GM21381 (cell line): ENCODE measurements around the gene RAPGEF6.

Experiments
- ATAC-seq: cut with Tn5 transposase; IDR thresholded peaks from one replicate; pipeline ENCODE4 v1.9.1; 2021; ENCODE audit warnings: mild to moderate bottlenecking, moderate library complexity; ENCODE audit not compliant: unreplicated experiment

RAPGEF6 gene

DNA sequence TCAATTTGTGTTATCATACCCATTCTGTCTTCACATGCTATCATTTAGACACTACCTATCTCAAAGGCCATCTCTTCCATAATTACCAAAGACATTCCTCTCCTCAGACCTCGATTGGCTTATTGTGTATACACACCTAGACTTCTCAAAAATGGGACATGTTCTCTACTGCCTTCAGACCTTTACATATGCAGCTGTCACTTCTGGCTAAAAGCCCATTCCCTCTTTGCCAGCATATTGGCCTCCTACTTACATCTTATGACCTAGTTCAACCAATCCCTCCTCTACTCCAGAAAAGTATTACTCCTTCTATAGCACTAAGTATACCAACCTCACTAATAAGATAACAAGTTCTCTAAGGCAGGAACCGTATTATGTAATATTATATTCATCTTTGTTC lies 84.4 kb downstream of the RAPGEF6 start:
- no peak for ATAC-seq

DNA sequence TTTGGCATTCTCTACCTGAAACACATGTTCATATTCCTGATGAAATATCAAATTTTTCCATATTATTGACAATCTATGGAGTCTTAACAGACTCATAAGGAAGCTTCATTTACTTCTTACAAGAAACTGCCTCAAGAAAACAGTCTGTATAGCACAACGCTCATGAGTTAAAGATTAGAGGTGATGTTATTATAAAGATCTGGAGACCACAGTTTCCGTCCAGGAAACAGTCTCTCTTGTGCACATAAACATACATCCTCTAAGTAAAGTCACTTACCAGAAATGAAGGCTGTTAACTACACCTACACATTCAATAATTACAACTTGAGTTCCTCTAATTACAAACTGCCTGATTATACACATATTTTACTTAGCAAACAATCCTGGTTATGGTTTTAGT lies 86.9 kb downstream of the RAPGEF6 start:
- no peak for ATAC-seq

- ATAC-seq = no peak
Observed at GRCh38 chr5:131545845-131546244, 89.2 kb downstream of the RAPGEF6 start.

DNA sequence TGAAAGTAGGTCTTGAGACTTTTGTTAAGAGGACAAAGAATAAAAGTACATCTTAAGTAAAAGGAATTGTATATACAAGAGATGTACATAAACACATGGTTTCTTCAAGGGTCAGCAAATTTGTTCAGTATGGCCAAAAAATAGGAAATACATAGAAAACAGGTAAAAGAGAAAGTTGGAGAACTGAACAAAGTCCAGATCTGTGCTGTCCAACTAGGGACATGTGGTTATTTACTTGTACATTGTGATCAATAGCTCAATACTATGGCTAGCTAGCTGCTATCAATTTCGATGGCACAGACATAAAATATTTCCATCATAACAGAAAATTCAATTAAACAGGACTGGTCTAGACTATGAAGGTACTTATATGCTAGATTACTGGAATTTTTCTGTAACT lies 92.3 kb downstream of the RAPGEF6 start:
- ATAC-seq = no peak

DNA sequence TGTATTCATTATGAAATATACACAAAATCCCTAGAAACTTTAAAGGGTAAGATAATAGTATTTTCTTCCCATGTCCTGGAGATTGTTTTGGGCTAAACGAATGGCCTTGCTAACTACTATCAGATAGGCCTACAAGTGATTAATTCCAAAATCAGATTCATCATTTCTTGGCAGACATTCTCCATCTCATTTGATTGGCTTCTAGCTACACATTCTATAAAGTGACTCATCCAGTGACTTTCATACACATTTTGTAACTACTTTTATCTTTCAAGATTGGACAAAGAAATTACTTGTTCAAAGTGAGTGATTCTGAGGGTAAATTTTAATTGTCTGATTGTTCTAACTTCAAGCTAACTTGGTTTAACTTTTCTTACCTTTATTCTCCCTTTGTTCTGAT lies 93.3 kb downstream of the RAPGEF6 start:
- no peak for ATAC-seq

- no peak for ATAC-seq
Observed at GRCh38 chr5:131541071-131541470, 94.0 kb downstream of the RAPGEF6 start.

GRCh38 chr5:131539251-131539650 lies 95.8 kb downstream of the RAPGEF6 start:
- no peak for ATAC-seq

DNA sequence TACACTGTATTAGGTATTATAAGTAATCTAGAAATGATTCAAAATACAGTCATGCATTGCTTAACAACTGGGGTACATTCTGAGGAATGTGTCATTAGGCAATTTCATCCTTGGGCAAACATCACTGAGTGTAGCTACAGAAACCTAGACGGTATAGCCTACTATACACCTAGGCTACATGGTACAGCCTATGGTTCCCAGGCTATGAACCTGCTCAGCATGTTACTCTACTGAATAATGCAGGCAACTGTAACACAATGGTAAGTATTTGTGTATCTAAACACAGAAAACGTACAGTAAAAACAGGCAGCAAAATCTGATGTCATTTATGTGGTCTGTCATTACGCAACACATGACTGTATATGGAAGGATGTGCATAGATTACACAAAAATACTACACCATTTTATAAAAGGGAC lies 96.8 kb downstream of the RAPGEF6 start:
- no peak for ATAC-seq

DNA sequence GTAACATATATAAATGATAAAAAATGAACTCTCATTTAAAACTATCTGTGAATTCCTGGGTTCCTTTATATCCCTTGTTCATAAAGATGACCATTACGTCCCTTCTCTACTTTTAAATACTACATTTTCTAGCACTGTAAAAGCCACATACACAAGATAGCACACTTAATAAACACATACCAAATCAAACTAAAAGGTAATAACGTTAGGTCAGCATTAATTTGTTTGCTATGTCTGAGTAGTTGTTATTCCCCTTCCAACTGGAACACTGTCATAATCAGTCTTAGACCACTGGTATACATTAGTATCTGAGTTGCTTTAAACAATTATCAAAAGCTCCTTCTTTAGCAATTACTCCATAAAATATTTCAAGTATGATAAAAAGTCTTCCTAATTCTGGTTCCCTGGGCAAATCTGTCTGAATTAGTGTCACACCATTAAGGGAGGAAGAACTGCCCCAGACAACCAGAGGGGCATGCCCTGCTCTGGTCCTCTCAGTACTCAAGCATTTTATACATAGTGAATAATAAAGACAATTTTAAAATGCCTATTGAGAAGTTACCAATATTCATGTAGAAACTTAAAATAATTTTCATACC lies 98.1 kb downstream of the RAPGEF6 start:
- no peak for ATAC-seq

GRCh38 chr5:131536211-131536826 lies 98.7 kb downstream of the RAPGEF6 start:
- peak; percentile 91 for ATAC-seq

- ATAC-seq = no peak
Observed at GRCh38 chr5:131534974-131535373, 100.1 kb downstream of the RAPGEF6 start.

DNA sequence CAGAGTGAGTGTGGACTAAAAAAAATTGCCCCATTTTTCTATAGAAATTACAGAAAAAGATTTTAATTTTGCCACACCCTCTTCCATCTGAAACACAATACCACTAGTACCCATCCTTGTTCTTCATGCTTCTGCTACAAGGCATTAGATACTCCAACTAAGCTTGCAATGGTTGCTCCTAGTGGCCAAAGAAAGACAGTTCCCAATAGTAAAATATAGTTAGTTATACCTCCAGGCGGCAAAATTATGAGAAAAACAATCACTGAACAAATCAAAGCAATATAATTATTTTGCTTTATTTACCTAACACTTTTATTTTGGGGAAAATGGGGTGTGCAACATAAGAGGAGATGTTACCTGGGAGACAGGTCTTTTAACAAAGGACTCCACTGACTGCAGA lies 101.2 kb downstream of the RAPGEF6 start:
- ATAC-seq = no peak

DNA sequence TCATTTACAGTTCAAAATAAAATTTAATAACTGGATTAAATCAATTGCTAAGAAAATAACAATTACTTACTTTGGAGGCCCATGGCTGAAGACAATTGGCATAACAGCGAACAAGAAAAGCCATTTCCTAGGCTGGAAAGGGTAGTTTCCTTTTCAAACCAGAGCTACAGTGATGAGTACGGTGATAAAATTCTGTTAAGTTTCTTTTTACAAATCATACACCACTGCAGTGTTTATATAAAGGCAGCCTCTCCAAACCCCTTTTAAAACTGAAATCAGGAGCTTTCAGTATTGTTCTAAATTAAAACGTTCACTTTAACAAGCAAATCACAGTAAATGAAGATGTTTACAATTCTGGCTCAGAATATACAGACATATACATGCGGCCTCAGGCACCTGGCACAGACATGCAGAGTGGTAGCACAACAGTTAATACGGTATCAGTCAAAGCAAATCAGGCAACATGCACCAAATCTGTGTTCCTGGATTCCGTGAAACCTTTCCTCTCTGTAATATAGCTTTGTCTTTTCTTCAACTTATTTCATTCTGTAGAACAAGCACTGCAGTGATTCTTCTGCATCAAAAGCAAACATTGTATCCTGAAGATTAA lies 102.9 kb downstream of the RAPGEF6 start:
- no peak for ATAC-seq

DNA sequence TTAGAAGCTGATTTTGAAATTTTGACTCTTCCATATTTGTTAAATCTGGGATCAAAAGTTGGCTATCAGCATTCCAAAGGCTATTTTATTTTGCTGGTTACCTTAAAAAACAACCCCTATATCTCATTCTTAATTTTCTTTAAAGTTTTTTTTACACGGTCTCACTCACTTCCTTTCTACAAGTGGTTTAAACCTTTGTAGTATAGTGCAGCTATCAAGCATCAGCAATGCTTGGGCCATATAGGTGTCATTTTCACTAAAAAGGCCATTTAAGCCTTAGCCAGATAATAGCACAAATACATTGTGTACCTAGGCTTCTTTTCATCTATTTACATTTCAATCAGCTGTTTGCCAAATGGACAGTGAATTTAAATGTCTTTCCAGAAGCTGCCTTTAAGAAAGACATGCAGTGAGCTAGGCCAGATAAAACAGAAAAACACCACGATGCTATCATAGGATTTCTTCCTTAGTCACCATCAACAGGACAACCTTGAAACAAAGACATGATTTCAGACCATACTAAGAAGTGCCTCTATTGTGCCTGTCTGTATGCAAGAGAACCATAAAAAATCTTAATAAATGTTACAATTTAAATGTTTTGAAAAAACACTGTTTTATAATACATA lies 104.2 kb downstream of the RAPGEF6 start:
- ATAC-seq = no peak

DNA sequence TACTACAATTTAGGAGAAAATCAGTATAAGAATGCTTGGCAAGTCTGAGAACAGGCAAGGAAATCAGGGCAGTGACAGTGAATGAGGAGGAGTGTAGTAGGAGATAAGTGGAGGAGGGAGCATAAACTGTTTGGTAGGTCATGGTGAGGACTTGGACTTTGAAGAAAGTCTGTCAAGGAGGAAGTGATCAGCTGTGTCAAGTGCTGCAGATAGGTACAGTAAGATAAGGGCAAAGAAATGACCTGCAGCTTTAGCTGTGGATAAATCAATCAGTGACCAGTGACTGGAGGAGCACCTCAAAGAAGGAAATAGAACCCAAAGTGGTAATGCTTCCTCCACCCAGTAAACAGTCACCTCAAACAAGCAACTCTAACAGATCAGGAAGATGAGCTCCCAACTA lies 106.3 kb downstream of the RAPGEF6 start:
- peak; percentile 68 for ATAC-seq

GRCh38 chr5:131525805-131526204 lies 109.2 kb downstream of the RAPGEF6 start:
- ATAC-seq = no peak

DNA sequence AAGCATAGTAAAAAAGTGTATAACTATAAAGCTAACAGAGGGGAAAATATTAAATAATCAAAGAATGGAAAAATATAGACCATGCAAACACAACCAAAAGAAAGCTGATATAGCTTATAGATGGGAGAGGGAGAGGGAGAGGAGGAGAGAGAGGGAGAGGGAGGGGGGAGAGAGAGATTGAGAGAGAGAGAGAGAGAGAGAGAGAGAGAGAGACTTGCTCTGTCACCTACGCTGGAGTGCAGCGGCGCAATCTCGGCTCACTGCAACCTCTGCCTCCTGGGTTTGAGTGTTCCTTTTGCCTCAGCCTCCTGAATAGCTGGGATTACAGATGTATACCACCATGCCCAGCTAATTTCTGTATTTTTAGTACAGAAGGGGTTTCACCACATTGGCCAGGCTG lies 110.6 kb downstream of the RAPGEF6 start:
- no peak for ATAC-seq

- ATAC-seq = no peak
Observed at GRCh38 chr5:131523500-131524185, 111.4 kb downstream of the RAPGEF6 start.

DNA sequence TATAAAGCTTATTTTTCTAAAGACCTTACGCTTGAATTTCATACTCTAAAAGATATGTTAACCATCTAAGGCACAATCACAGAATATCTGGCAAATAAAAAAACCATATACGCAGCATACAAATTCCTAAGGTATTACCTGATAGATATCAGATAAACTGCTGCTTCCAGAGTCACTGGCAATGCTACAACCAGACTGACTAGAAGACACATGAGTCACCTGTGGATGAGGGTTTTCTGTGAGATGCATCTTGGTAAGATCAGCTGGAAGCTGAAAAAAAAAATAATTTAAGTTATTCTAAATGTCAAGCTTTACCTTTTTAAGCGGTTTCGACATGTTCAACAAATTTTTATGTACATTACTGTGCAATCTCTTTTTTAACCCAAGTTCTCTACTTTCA lies 113.8 kb downstream of the RAPGEF6 start:
- ATAC-seq = no peak

GRCh38 chr5:131515348-131515747 lies 119.7 kb downstream of the RAPGEF6 start:
- no peak for ATAC-seq
